Muscle of back (tissue), 11 donors: Measurements from ENCODE around the gene HCRTR2. TPM values are rescaled to one million over a fixed set of nuclear protein-coding genes. Genes with fewer than 3 reads are reported as not detected.

Source experiments
- DNase-seq, 3 donors: peaks; one replicate each; pipeline versions ENCODE4 v3.0.0 to v3.0.0-alpha.2; 2013
- polyA plus RNA-seq, 10 donors: library from polyadenylated mRNA; unstranded; fragments of 120-200 nt; gene quantifications; one replicate each; pipeline ENCODE4 v1.2.1, GENCODE V29; 2013; ENCODE audit not compliant: insufficient read length in 10 of 10

The HCRTR2 gene
- polyA plus RNA-seq, 10 donors: 0.11 TPM; not detected in 9

GRCh38 chr6:55327169-55327568, 152.9 kb downstream of the HCRTR2 start, which contains the start of gene GFRAL:
Gene GFRAL (plus strand): TSS chr6:55327469. CDS start chr6:55327555, 86 bp downstream.
- no peak for DNase-seq

Other genes starting within 250 kb of the HCRTR2 start
- under 1 TPM; 0.11 to 0.64 (median 0.30) TPM for gene GFRAL, start 153.0 kb downstream of the HCRTR2 start, polyA plus RNA-seq